Right renal cortex interstitium (tissue), 3 donors: Measurements from ENCODE around the gene TSC2. TPM values are rescaled to one million over a fixed set of nuclear protein-coding genes. Genes with fewer than 3 reads are reported as not detected.

Source experiments
- DNase-seq, 3 donors: peaks; one replicate each; pipeline ENCODE4 v3.0.0-alpha.2; 2013; ENCODE audit warnings: low read depth in 3 of 3, low spot score in 2 of 3
- polyA plus RNA-seq, 3 donors: library from polyadenylated mRNA; unstranded; fragments of 120-200 nt; gene quantifications; one replicate each; pipeline ENCODE4 v1.2.1, GENCODE V29; 2013; ENCODE audit not compliant: insufficient read length in 3 of 3

The TSC2 gene
- polyA plus RNA-seq, 3 donors, result 98.9 to 117 (median 108) TPM

DNA sequence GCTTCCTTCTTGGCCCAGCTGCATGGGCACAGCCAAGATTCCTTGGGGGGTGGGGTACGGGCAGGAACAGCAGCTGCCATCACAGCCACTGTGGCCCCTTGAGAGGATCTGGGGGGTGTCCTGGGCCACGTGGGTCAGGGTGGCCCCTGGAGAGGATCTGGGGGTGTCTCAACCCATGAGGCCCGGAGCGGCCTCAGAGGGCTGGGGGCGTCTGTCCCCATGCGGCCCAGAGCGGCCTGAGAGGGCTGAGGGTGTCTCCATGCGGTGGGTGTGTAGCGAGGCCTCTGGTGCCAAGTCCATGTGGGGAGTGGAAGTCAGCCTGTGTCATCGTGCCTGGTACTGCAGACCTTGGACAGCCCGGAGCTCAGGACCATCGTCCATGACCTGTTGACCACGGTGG is 13.7 kb downstream of the TSC2 start:
- no peak for DNase-seq

GRCh38 chr16:2062801-2063200 is 15.0 kb downstream of the TSC2 start:
- DNase-seq, result no peak

- DNase-seq, result no peak
Observed at GRCh38 chr16:2063861-2064260, 16.1 kb downstream of the TSC2 start.

- DNase-seq, result no peak
Observed at GRCh38 chr16:2064368-2064945, 16.7 kb downstream of the TSC2 start.

DNA sequence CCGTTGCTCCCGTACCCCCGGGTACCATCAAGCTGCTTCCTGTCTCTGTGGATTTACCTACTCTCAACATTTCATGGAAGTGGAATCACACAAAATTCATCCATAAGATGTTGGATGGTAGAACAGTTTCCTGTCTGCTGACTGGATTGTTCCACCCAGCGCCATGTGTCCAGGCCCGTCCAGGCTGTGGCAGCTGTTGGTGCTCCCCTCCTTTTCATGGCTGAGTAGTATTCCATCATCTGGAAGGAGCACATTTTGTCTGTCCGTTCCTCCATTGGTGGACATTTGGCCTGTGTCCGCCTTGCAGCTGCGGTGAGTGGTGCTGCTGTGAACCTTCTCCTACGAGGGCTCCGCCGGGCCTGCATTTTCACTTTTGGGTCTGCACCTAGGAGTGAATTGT is 18.4 kb downstream of the TSC2 start:
- no peak for DNase-seq

GRCh38 chr16:2070576-2071453 is 23.0 kb downstream of the TSC2 start:
- DNase-seq, result no peak

DNA sequence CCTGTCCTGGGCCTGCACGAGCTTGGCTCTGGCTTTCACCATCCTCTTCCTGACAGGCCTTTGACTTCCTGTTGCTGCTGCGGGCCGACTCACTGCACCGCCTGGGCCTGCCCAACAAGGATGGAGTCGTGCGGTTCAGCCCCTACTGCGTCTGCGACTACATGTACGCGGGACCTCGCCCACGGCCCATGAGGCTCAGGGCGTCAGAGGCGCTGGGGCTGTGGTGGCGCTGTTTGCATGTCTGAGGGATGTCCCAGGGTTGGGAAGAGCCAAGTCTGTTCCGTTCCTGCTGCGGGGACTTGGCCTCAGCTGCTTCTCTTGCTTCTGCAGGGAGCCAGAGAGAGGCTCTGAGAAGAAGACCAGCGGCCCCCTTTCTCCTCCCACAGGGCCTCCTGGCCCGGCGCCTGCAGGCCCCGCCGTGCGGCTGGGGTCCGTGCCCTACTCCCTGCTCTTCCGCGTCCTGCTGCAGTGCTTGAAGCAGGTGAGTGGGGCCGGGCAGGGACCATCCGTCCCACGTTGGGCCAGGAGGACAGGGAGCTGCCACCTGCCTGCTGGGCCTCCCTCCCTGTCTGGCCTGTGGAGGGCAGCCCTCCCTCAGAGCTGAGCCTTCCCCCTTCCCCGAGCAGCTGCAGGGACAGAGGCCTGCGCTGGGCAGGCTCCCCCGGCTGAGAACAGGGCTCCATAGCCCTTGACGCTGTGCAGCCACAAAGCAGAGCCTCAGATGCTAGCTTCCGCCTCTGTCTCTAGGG is 23.8 kb downstream of the TSC2 start:
- DNase-seq, result no peak

DNA sequence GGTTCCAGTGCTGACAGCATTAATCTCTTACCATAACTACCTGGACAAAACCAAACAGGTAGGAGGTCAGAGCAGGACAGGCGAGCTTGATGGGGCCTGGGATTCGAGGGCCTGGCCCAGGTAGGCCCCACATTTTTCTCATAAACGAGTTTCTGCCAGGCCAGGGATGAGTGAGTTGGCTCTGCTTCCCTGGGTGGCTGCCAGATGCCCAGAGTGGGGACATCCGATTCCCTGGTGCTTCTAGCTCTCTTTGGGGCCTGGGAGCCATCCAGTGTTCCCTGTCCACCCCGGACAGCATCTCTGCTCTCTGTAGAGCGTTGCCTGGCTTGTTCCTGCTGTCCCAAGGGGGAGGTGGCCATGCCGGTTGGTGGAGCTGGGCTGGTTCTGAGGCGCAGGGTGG is 25.1 kb downstream of the TSC2 start:
- DNase-seq, result no peak

- no peak for DNase-seq
Observed at GRCh38 chr16:2074071-2074470, 26.3 kb downstream of the TSC2 start.

- no peak for DNase-seq
Observed at GRCh38 chr16:2075631-2076030, 27.8 kb downstream of the TSC2 start.

- no peak for DNase-seq
Observed at GRCh38 chr16:2076072-2076865, 28.5 kb downstream of the TSC2 start.

DNA sequence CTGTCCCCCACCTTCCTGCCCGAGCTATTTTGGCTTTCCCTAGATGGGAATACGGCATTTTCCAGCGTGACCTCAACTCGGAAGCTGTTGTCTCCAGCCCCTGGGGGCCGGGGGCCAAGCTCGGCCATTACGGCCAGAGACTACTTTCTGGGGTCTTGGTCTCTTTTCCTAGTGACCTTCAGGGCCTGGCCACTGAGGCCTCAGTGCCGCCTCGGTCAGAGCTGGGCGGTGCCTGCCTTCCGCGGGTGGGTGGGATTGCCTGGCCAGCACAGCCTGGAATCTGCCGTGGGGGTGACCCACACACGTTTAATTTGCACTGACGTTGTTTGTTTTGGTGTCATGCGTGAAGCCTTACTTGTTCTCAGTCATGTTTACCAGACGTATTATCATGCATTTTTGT is 29.2 kb downstream of the TSC2 start:
- DNase-seq, result no peak

- DNase-seq, result no peak
Observed at GRCh38 chr16:2077696-2078095, 29.9 kb downstream of the TSC2 start.

DNA sequence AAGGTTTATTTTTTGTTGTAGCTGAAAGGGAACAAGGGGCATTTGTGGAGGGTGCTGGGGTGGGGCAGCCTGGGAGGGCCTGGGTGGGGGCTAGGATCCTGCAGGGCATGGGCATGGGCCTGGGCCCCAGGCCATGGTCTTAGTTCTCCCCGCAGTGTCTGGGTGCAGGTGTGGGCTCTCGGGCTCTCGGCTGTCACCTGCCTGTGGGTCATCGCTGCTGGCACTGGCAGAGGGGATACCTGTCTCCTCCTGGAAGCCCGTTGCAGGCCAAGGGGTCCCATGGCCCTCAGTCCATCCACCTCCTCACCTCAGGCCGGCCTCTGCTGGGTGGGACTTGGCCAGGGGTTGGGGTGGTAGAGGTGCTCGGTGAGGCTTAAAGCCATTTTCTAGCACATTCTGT is 30.3 kb downstream of the TSC2 start:
- no peak for DNase-seq

DNA sequence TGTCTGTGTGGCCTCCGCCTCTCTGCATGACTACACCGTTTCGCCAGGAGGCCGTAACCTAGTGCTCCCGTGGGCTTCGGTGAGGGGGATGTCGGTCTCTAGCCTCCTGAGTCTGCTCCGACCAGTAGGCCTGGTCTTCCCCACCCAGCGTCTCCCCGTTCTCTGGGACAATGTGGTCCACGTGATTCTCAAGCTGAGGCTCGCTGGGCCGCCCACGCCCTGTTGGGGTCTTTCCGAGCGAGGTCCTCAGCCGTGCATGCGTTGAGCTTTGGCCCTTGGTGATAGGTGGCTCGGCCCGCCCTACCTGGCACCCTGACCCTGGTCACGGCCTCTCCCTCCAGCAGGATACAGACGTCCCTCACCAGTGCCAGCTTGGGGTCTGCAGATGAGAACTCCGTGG is 30.9 kb downstream of the TSC2 start:
- no peak for DNase-seq

DNA sequence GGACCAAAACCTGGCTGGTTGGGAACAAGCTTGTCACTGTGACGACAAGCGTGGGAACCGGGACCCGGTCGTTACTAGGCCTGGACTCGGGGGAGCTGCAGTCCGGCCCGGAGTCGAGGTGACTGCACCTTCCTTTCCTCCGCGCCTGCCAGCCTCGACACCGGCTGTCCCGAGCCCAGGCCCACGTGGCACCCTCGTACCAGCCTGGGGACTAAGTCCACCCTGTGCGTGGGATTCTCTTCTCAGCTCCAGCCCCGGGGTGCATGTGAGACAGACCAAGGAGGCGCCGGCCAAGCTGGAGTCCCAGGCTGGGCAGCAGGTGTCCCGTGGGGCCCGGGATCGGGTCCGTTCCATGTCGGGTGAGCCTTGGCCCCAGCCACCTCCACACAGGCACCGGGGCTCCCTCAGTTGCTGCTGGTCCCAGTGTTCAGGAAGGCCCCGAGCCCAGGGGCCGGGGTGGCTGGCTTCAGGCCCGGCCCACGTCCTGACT is 31.6 kb downstream of the TSC2 start:
- DNase-seq, result no peak

DNA sequence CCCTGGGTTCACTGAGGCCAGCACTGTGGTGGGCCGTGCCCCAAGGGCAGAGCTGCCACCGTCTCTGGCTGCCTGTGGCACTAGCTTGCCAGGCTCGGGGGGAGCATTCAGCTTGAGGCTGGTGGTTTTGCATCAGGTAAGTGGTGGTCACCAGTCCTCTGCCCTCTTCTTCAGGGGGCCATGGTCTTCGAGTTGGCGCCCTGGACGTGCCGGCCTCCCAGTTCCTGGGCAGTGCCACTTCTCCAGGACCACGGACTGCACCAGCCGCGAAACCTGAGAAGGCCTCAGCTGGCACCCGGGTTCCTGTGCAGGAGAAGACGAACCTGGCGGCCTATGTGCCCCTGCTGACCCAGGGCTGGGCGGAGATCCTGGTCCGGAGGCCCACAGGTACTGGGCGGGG is 32.2 kb downstream of the TSC2 start:
- no peak for DNase-seq

GRCh38 chr16:2081201-2082084 is 33.7 kb downstream of the TSC2 start:
- DNase-seq, result no peak

DNA sequence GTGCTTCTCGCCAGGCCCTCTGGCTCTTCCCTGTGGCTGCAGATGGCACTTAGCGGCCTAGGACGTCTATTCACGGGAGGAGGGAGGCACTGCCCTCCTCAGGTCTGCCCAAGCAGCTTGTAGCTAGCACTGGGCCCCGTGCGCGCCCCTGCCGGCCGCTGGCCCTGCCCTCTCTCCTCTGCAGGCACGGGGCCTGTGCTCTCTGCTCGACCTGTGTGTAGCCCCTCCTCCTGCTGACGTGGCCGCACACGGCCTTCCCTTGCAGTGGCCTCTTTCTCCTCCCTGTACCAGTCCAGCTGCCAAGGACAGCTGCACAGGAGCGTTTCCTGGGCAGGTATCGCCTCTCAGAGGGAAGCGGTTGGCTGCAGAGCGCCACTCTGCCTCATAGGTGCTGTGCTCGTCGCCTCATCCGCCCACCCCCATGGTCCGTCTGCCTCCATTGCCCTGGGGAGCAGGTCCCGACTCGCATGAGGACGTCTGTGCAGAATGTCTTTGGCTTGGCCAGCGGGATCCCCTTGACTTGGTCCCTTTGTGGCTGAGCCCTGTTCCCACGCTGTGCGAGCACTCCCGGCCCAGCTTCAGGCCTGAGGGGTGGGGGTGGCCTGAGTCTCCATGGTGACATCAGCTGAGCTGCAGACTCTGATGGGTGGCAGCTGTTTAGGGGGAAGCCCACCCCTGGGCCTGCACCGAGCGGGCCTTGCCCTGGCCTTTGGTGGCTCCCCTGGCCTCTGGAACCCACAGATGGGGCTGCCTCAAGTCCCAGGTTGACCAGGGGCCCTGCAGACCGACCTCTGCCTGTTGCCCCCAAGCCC is 34.6 kb downstream of the TSC2 start:
- peak in 2 of 3 donors; percentile 45 to 68 for DNase-seq
